OCI-LY7 (cell line): Measurements from ENCODE around the gene MEGF6.

Source experiments
- EZH2phosphoT487 ChIP-seq: fragments of 200-600 bp; sonication (generic); IDR thresholded peaks from 2 replicates; pipeline ENCODE4 v1.6.1; 2018; ENCODE audit warnings: low read depth, borderline replicate concordance, mild to moderate bottlenecking, mixed run types, antibody characterized with exemption, low read length, moderate library complexity, mixed read lengths
- TF ChIP-seq, protein P1 (sequence below): fragments of 200-600 bp; sonication (generic); conservative IDR thresholded peaks from 2 replicates; pipeline ENCODE4 v1.5.1; 2014; ENCODE audit warnings: mild to moderate bottlenecking, antibody characterized with exemption, low read length, moderate library complexity, mixed read lengths

DNA sequence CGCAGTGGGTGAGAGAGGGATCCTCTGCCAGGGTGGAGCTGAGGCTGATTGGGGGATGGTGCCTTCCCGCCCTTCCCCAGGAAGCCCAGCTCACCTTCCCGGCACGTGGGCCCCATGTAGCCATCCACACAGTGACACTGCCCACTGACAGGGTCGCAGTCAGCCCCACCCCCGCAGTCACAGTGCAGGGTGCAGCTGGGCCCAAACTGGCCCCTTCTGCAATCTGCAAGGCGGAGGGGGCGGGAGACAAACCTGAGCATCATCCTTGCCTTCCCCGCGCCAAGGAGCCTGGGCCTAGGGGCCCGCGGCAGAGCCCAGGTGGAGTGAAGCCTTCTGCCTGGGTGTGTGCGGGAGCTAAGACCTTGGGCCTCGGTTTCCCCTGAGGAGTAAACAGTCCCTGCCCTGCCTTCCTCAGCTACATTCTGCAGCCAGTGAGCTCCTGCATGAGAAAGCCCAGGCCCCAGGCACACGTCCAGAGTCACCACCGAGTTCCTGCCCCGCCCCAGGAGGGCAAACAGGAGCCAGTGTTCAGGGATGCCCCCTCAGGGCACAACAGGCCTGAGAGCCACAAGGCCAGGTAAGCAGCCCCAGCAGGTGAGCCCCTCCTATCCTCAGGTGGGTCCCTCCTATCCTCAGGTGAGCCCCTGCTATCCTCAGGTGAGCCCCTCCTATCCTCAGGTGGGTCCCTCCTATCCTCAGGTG lies 118.6 kb downstream of the MEGF6 start:
- TF ChIP-seq, protein P1, sequence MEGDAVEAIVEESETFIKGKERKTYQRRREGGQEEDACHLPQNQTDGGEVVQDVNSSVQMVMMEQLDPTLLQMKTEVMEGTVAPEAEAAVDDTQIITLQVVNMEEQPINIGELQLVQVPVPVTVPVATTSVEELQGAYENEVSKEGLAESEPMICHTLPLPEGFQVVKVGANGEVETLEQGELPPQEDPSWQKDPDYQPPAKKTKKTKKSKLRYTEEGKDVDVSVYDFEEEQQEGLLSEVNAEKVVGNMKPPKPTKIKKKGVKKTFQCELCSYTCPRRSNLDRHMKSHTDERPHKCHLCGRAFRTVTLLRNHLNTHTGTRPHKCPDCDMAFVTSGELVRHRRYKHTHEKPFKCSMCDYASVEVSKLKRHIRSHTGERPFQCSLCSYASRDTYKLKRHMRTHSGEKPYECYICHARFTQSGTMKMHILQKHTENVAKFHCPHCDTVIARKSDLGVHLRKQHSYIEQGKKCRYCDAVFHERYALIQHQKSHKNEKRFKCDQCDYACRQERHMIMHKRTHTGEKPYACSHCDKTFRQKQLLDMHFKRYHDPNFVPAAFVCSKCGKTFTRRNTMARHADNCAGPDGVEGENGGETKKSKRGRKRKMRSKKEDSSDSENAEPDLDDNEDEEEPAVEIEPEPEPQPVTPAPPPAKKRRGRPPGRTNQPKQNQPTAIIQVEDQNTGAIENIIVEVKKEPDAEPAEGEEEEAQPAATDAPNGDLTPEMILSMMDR: no peak
- no peak for TF ChIP-seq EZH2phosphoT487
